Measurements from ENCODE around the gene BMPR1B.
"Not testable (repeated sequence)": the region's sequence is repeated elsewhere in the genome, so short reads cannot be mapped to it uniquely, and the experiment has no call there.

The BMPR1B gene

GRCh38 chr4:95124906-95125504 lies 367.2 kb downstream of the BMPR1B start:
- peak; percentile 59 for TF ChIP-seq CTCF (IDR thresholded peaks at IDR 0.05; ENCODE audit: low read depth, low read length)
- DNase-seq (ENCODE audit: low read depth in 2 of 2) = peak; percentile 85 to 87
- no peak overlapping the region for H3K4me3 ChIP-seq (replicated peaks in 1 of 2; ENCODE audit: low read depth in 2 of 2, low read length in 2 of 2)

DNA sequence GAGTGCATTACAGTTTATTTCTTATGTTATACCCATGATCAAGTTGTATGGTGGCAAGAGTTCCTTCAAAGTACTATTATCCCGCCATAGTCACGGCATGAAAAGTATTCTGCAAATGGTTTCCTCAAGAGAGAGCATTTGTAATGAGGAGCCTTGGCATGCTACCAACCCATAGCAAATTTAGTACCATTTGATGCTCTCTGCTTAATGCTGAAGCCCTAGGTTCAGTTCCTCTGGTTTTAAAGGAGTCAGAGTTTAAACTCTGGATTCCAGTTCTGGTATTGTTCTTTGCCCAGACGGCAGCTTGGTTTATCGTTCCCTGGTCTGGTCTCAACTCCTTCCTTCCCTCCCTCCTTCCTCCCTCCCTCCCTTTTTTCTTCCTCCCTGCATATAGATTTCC lies 371.3 kb downstream of the BMPR1B start:
- peak overlapping the region in 1 of 2 donors; percentile 1 for H3K4me3 ChIP-seq (replicated peaks in 1 of 2; ENCODE audit: low read depth in 2 of 2, low read length in 2 of 2)
- peak; percentile 12 to 62 for DNase-seq (ENCODE audit: low read depth in 2 of 2)
- no peak for TF ChIP-seq CTCF (IDR thresholded peaks at IDR 0.05; ENCODE audit: low read depth, low read length)

GRCh38 chr4:95129821-95130311 lies 372.1 kb downstream of the BMPR1B start:
- TF ChIP-seq CTCF (IDR thresholded peaks at IDR 0.05; ENCODE audit: low read depth, low read length) = no peak
- peak; percentile 99 to 100 for DNase-seq (ENCODE audit: low read depth in 2 of 2)
- peak overlapping the region in 1 of 2 donors; percentile 37 for H3K4me3 ChIP-seq (replicated peaks in 1 of 2; ENCODE audit: low read depth in 2 of 2, low read length in 2 of 2)

DNA sequence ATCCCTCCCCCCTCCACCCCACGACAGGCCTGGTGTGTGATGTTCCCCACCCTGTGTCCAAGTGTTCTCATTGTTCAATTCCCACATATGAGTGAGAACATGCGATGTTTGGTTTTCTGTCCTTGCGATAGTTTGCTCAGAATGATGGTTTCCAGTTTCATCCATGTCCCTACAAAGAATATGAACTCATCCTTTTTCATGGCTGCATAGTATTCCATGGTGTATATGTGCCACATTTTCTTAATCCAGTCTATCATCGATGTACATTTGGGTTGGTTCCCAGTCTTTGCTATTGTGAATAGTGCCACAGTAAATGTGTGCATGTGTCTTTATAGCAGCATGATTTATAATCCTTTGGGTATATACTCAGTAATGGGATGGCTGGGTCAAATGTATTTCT lies 376.3 kb downstream of the BMPR1B start:
- H3K4me3 ChIP-seq (replicated peaks in 1 of 2; ENCODE audit: low read depth in 2 of 2, low read length in 2 of 2); DNase-seq (ENCODE audit: low read depth in 2 of 2): not testable (repeated sequence)

GRCh38 chr4:95139424-95139823 lies 381.7 kb downstream of the BMPR1B start:
- not testable (repeated sequence) for H3K4me3 ChIP-seq (replicated peaks in 1 of 2; ENCODE audit: low read depth in 2 of 2, low read length in 2 of 2); DNase-seq (ENCODE audit: low read depth in 2 of 2)

GRCh38 chr4:95141361-95141760 lies 383.6 kb downstream of the BMPR1B start:
- peak in 1 of 2 donors; percentile 40 for DNase-seq (ENCODE audit: low read depth in 2 of 2)
- TF ChIP-seq CTCF (IDR thresholded peaks at IDR 0.05; ENCODE audit: low read depth, low read length) = no peak
- no peak overlapping the region for H3K4me3 ChIP-seq (replicated peaks in 1 of 2; ENCODE audit: low read depth in 2 of 2, low read length in 2 of 2)

GRCh38 chr4:95142932-95143331 lies 385.2 kb downstream of the BMPR1B start:
- no peak overlapping the region for H3K4me3 ChIP-seq (replicated peaks in 1 of 2; ENCODE audit: low read depth in 2 of 2, low read length in 2 of 2)
- TF ChIP-seq CTCF (IDR thresholded peaks at IDR 0.05; ENCODE audit: low read depth, low read length) = no peak
- DNase-seq (ENCODE audit: low read depth in 2 of 2) = no peak

GRCh38 chr4:95151255-95151654 lies 393.5 kb downstream of the BMPR1B start:
- no peak overlapping the region for H3K4me3 ChIP-seq (replicated peaks in 1 of 2; ENCODE audit: low read depth in 2 of 2, low read length in 2 of 2)
- no peak for TF ChIP-seq CTCF (IDR thresholded peaks at IDR 0.05; ENCODE audit: low read depth, low read length)
- DNase-seq (ENCODE audit: low read depth in 2 of 2) = no peak

Measured in cardiac fibroblast (primary cell).